H1 (cell line): Measurements from ENCODE around the gene HOXD11.

ENCODE experiments used
- BRCA1 ChIP-seq: IDR thresholded peaks from 2 replicates; pipeline ENCODE4 v1.6.1; 2012; ENCODE audit warnings: low read depth, low read length, improper control_type of control experiment
- CTCF ChIP-seq, 3 experiments: IDR thresholded peaks; 1 replicate in 2 of 3; 2 replicates in 1 of 3; pipeline versions ENCODE4 v1.5.1 to v1.6.1; 2011; ENCODE audit warnings: low read length in 3 of 3, mild to moderate bottlenecking in 3 of 3, inconsistent platforms in 2 of 3, low read depth in 1 of 3, moderate library complexity in 1 of 3; ENCODE audit not compliant: insufficient read depth in 1 of 3; ENCODE audit errors: control extremely low read depth in 1 of 3
- SAP30 ChIP-seq: fragments of 300-600 bp; sonication (generic); IDR thresholded peaks from 2 replicates; pipeline ENCODE4 v1.7.1; 2012; ENCODE audit warnings: low read length, moderate library complexity, mild to moderate bottlenecking, inconsistent platforms; ENCODE audit not compliant: insufficient read depth, insufficient replicate concordance

DNA sequence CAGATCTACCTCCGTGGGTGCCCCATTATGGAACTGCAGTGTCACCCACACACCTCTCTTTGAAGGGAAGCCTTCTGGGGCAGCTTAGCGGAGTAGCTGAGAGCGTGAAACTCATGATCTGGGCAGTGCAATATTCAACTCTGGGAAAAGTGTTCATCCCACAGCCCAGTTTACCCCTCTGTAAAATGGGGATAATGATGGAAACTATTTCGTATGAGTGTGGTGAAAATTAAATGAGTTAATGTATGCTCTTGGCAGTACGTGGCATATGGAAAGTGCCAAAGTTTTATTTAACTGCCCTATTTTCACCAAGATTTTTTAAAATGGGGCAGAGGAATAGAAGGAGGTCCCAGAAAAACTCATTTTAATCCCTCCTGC is 34.8 kb upstream of the HOXD11 start:
- TF ChIP-seq BRCA1 (no peak), CTCF (IDR thresholded peaks at IDR 0.05; ENCODE audit: control extremely low read depth in 1 of 3, insufficient read depth in 1 of 3, low read depth in 1 of 3, low read length in 3 of 3) (no peak), SAP30 (no peak)
